ENCODE results near the gene PHETA2.
"Not testable (repeated sequence)": the region's sequence is repeated elsewhere in the genome, so short reads cannot be mapped to it uniquely, and the experiment has no call there.

PHETA2 gene

GRCh38 chr22:42070517-42071422, 3.3 kb upstream of the PHETA2 start, which contains the start of gene NAGA:
Gene NAGA (minus strand): TSS chr22:42070812. CDS start chr22:42070297, 515 bp downstream.
- DNase-seq = peak; percentile 94

GRCh38 chr22:42071508-42071907, 2.5 kb upstream of the PHETA2 start:
- DNase-seq = not testable (repeated sequence)

GRCh38 chr22:42072606-42073330, 1.3 kb upstream of the PHETA2 start:
- DNase-seq = no peak

GRCh38 chr22:42073621-42074041, 417 bp upstream of the PHETA2 start:
- DNase-seq = no peak

- no peak for DNase-seq
These were observed 1.0 kb downstream of the PHETA2 start for GRCh38 chr22:42074846-42075676.

- no peak for DNase-seq
These were observed 2.9 kb downstream of the PHETA2 start for GRCh38 chr22:42076764-42077485.

- no peak for DNase-seq
These were observed 3.6 kb downstream of the PHETA2 start for GRCh38 chr22:42077486-42078125.

DNA sequence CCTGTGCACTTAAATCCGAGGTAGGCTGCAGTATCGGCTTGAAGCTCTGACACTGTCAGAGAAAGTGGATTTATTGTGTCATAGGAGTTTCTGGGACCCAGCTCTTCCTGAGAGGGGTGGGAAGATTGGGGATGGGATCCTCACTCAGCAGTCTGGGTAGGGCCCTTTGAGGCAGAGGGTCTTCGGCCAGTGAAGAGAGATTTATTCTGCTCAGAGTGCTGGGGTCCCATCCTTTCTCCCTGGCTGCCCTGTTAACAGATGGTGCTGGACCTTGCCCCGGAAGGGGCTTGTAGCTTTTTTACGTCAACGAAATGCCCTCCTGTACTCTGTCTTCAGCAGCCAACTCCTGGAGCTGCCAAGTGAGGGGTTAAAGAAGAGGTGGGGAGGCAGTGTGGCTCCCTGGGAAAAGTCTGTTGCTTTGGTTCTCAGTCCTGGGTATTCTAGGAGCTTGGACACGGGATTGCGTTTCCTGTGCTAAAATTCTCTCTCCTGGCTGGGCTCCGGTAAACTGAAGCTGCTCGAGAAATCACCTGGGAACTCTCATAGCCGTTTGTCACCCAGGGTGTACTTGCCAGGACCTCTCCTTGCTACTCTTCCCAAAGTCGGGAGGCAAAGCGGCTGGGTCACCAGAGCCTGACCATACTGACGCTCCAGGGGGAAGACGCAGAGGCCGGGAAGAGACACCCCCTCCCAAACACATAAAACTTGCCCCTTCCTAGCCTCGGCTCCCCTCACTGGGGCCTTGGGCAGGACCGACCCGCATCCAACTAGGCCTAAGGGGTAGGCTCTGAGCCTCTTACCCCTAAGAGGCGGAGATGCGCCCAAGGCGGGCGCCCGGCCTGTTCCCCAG, 4.6 kb downstream of the PHETA2 start:
- no peak for DNase-seq

DNA sequence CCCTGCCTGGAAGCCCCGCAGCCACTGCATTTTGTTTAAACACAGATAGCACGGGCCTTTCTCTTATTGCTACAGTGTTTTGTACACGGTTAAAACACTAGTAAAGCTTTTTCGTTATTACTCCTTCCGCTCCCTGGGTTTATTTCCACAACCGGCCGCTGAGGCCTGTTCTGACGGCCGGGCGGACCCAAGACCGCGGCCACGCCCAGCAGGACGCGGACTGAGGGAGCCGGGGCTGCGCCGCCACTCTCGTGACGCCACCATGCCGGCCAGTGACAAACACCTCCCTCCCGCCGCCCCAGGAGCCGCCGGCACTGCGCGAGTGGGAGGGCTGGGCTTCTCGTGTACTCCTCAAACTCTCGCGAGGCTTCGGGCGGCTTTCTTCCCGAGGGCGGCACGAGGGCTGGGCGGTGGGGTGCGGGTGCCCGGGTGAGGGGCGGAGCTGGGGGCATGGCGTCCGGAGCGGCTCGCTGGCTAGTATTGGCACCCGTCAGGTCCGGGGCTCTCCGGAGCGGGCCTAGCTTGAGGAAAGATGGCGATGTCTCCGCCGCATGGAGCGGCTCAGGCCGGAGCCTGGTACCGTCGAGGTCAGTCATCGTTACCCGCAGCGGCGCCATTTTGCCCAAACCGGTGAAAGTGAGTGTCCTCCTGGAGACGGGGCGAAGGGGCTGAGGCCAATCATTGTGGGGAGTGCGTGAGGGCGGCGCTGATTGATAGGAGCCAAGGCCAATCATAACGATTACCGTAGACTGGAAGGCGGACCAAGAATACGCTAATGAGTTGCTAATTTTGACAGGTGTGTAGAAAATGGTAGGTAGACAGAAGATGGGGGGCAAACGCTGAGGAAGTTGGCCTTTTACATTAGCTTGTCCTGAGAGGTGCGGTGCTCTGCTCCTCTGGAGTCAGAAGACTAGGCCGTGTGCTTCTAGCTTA, 5.5 kb downstream of the PHETA2 start, which contains the start of gene SMDT1:
SMDT1 (plus strand) TSS at position 382 of the 933 bp plus-strand sequence; CDS start at position 451, 69 bp downstream.
- DNase-seq = peak; percentile 99

DNA sequence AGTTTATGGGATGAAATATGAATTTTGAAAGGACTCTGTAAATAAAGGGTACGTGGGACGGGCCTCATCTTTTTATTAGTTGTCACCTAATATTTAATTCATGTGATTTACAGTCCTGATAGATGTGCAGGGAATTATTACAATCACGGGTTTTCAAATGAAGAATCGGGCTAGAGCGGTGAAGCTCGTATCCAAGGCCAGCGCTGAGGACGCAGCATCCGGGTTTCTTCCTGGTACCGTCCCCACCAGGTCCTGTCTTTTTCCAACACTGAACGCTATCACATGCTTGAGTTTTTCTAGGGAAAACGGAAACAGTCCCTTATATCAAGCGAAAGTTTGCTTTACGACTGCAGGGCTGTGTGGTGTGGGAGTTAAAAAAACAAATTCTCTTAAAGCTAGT, 6.2 kb downstream of the PHETA2 start:
- peak; percentile 32 for DNase-seq

DNA sequence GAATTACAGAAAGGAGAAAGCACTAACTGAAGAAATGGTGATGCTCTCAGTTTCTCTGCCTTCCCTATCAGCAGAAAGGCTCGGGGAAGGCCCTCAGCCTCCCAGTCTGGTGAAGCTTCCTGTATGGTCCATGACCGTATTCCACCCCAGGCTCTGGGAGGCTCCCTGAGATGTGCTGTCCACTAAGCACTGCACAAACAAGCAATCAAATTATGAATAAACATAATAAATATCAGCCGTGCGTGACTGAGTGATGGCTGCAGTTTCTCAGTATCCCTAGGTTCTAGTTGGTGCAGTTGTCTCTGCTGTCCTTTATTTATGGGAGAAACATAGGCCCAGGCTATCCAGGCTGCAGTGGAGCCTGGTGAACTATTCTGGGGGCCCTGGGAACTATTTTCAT, 9.1 kb downstream of the PHETA2 start:
- no peak for DNase-seq

DNA sequence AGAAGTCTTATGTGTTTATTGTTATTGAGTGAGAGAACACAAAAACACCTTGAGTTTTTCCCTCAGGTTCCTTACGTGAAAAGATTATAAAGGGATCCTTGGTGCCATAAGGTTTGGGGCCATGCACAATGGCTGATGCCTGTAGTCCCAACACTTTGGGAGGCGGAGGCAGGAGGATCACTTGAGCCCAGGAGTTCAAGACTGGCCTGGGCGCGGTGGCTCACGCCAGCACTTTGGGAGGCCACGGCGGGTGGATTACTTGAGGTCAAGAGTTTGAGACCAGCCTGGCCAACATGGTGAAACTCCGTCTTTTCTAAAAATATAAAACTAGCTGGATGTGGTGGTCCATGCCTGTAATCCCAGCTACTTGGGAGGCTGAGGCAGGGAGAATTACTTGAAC, 10.8 kb downstream of the PHETA2 start:
- no peak for DNase-seq

GRCh38 chr22:42086051-42086450, 12.0 kb downstream of the PHETA2 start:
- no peak for DNase-seq

- DNase-seq = peak; percentile 99
These were observed 16.8 kb downstream of the PHETA2 start, which contains the start of gene NDUFA6 for GRCh38 chr22:42090596-42091454. Gene NDUFA6 (minus strand): TSS chr22:42090772. CDS start chr22:42090744, 28 bp downstream.

GRCh38 chr22:42091455-42091782, 17.4 kb downstream of the PHETA2 start:
- DNase-seq = no peak

GRCh38 chr22:42101199-42101598, 27.2 kb downstream of the PHETA2 start:
- no peak for DNase-seq

GRCh38 chr22:42104332-42104860, 30.3 kb downstream of the PHETA2 start:
- not testable (repeated sequence) for DNase-seq

DNA sequence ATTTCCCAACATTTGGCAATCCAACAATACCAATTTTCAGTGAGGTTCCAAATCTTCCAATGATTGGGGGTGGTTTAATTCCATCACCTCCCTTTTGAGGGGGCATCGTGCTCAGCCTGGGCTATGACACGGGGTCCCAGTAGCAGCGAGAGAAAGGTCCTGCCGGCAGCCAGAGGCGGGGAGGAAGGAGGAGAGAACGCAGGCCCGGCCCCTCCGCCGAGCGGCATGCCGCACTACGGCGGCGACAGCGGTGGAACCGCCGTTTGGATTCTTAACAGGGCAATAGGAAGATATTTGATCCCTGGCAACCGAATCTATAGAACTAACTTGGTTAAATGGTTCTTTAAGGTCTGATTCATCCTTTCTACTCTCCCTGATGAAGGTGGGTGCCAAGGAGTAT, 34.8 kb downstream of the PHETA2 start:
- DNase-seq = no peak
